DMS 273 treated with DMSO at 0.1 percent for 48 hours (cell line): Measurements from ENCODE around the gene SYTL5.
A peak's percentile ranks its signal among the peaks of the same experiment; 100 is the strongest.

Experiments used
- DNase-seq: peaks from one replicate; lab custom pipeline; 2025; lab: John Stamatoyannopoulos, UW

The SYTL5 gene

GRCh38 chrX:38149016-38149415 is 142.7 kb downstream of the SYTL5 start:
- no peak for DNase-seq

DNA sequence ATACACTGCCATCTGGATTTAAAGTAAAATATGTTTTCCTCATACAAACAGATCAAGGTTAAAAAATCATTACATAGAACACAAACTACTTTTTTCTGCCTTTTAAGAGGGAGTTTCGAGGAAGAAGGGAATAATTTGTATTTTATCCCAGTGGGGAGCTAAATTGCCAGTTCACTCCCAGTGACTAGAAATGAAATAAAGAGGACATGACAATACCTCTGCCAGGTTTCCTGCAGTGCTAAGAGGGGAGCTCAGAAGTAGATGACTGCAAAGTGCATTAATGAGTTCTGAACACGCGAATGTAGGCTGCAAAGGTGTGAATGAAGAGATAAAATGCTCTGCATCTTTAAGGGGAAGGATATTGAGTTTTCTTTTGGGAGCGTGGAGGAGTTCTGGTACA is 144.6 kb downstream of the SYTL5 start:
- no peak for DNase-seq

DNA sequence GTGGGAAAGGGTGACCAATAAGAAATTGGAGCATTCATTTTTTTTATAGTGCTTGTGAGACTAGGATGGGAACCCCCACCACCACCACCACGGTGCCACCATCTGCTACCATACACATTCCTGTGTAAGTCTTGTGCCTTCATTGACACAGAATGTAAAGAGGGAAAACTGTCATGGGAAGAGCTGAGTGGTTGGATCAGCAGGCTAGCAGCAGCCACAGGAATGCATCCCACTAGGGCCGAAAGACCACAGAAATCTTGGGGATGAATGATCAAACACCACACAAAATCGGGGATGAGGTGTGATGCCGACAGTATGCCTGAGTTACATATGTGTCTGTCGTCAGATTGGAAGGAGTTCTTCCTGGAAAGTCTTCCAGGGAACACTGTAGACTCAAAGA is 145.1 kb downstream of the SYTL5 start:
- no peak for DNase-seq

DNA sequence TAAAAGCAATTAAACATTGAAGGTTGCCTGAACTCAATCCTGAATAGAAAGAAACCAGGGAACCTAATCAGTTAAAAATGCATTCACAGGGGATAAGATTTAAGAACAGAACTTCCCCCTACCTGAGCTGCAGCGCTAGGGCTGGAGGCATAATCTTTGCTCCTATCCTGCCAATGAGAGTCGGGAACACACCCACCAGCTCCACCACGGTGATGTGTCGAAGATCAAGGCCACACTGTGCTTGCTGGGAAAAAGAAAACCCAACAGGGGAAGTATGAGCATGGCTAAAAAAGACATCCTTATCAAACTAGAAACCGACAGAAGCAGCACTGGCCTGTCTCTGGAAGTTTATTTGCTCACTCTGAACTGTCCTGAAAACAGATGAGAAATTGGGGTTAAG is 148.0 kb downstream of the SYTL5 start:
- no peak for DNase-seq

GRCh38 chrX:38154818-38155217 is 148.5 kb downstream of the SYTL5 start:
- no peak for DNase-seq

DNA sequence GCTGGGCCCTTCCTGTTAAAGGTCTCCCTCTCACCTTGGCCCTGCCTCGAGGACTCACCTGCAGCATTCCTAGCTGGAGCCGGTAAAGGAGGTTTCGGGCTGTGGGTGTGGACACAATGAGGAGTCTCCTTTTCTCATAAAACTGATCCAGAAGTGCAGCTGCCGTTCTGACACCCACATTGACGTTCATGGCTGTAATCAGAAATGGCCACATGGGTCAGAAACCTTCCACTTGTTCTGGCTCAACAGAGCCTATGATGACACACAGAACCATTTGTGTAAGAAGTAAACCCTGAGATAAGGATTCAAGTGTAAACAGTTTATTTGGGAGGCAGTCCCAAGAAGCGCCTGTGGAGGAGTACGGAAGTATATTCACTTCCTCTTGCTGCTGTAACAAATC is 150.5 kb downstream of the SYTL5 start:
- no peak for DNase-seq

DNA sequence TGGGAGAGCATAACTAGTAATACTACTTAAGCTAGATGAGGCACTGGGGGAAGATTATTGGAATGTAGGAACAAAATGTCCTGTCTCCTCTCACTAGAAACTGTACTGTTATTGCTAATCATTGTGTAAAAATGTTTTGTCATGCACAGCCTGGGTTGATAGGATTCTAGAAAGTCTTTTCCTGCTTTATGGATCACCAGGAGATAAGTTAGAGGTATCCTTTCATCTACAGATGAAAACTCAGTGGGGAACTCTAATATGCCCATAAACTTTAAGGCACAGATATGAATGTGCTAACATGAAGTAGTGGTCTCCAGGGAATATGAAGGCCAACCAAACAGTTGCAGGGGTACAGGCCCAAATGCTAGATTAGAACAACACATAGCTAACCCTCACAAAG is 156.8 kb downstream of the SYTL5 start:
- DNase-seq = no peak

DNA sequence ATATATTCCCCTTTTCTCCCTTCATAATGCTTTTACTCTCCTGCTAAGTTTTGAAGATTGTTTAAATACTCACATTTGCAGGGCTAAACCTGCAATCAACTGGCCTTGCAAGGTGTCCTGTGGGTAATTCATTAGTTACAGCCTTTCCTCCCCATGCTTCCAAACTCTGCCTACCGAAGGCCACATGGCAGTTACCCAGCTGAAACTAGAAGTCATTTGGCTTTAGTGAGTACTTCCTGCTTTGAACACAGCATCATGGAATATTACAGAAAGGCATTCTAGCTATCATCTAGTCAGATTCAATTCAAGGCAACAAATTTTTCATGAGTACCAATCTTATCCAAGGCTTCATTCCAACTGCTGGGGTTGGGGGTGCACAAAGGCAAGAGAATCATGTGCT is 158.7 kb downstream of the SYTL5 start:
- DNase-seq = no peak

- DNase-seq = no peak
Observed at GRCh38 chrX:38166478-38167083, 160.2 kb downstream of the SYTL5 start.

DNA sequence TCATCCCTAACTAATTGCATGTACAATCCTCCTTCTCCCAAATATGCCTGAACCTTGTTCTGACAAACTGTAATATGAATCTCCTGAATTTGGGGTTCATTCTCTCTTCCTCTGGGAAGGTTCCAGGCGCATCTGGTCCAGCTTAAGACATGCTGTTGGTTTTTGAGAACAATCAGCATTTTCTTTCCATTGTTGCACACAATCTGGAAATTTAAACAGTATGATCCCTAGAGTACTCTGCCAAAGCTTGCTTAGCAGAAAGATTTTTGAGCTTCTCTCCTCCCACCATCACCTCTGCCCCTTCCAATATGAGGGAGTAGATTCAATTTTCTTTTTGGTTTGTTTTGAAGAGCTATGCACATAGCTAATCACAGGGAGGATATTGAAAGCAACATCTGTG is 164.2 kb downstream of the SYTL5 start:
- no peak for DNase-seq

GRCh38 chrX:38172596-38172995 is 166.2 kb downstream of the SYTL5 start:
- no peak for DNase-seq

DNA sequence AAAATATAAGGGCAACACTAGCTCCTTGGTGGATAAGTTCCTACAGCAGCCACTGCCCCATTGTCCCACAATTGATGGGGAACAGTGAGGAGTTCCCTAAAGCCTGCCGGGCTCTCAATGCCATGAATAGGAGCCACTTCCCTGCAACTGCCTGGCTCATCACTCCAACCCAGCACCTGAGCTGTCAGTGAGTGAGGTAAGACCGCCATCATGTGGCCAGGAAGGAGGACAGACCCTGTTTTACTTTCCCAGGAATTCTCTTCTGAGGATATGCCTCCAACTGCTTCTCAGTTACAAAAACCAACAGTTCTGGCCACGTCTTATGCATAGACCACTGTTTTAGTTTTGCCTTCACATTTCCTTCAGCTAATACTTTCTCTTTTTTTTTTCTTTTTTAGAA is 168.8 kb downstream of the SYTL5 start:
- DNase-seq = peak; percentile 26

GRCh38 chrX:38178396-38178795 is 172.0 kb downstream of the SYTL5 start:
- no peak for DNase-seq
